Measurements from ENCODE around the gene STUB1.
A peak's percentile ranks its signal among the peaks of the same experiment; 100 is the strongest.

Gene STUB1

DNA sequence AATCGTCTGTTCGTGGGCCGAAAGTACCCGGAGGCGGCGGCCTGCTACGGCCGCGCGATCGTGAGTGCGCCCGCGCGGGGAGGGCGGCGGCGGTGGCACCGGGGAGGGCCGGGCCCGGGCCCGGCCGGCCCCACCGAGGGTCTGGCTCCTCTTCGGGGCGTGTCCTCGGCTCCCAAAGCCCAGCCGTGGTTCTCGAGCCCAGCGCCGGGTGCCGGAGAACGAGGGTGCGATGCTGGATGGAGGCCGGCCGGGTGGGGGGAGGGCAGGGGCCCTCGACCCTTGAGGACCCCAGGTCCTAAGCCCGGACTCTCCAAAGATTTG lies 375 bp downstream of the STUB1 start:
- H3K27me3 ChIP-seq (ENCODE audit: control insufficient read depth, insufficient read depth, low read length, poor library complexity, severe bottlenecking): peaks cover 7% of the 10 kb centered on the region
- peaks cover 15% of the 10 kb centered on the region for H3K36me3 ChIP-seq (ENCODE audit: control insufficient read depth, insufficient read depth, low read length)
- WGBS, 2 experiments: 1% methylated on average over 38 of the region's 38 CpGs
- no peaks in the 10 kb centered on the region for H3K9me3 ChIP-seq (ENCODE audit: control insufficient read depth, low read length)
- peak overlapping the region; percentile 77 for H3K4me3 ChIP-seq (ENCODE audit: insufficient read depth, low read depth, low read length)
- peaks cover 13% of the 10 kb centered on the region for H3K4me1 ChIP-seq (ENCODE audit: control insufficient read depth, insufficient read depth, low read length)
- H3K27ac ChIP-seq (ENCODE audit: insufficient read depth, low read depth, low read length, poor library complexity, severe bottlenecking): peak overlapping the region; percentile 60

DNA sequence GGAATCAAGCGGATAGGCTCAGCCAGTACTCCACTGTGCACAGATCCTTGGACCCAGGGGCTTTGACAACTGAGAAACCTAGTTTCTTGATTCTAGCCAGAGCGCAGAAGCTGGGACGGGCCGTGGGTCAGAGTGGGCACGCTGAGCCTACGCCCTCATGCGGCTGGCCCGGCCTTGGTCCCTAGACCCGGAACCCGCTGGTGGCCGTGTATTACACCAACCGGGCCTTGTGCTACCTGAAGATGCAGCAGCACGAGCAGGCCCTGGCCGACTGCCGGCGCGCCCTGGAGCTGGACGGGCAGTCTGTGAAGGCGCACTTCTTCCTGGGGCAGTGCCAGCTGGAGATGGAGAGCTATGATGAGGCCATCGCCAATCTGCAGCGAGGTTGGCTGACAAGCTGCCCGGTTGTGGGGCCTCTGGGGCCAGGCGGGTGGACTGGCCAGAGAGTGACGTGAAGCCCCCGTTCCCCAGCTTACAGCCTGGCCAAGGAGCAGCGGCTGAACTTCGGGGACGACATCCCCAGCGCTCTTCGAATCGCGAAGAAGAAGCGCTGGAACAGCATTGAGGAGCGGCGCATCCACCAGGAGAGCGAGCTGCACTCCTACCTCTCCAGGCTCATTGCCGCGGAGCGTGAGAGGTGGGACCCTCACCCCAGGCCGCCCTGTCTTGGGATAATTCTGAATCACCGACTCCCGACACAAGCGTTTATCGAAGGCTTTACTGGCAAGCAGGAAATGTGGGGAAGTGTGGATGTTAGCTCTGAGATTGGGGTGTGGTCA lies 946 bp downstream of the STUB1 start:
- 66 to 67% methylated on average over 44 of the region's 44 CpGs for WGBS, 2 experiments
- peak overlapping the region; percentile 77 for H3K4me3 ChIP-seq (ENCODE audit: insufficient read depth, low read depth, low read length)
- peaks cover 15% of the 10 kb centered on the region for H3K36me3 ChIP-seq (ENCODE audit: control insufficient read depth, insufficient read depth, low read length)
- H3K27me3 ChIP-seq (ENCODE audit: control insufficient read depth, insufficient read depth, low read length, poor library complexity, severe bottlenecking): peaks cover under 1% of the 10 kb centered on the region
- no peaks in the 10 kb centered on the region for H3K9me3 ChIP-seq (ENCODE audit: control insufficient read depth, low read length)
- no peak overlapping the region for H3K27ac ChIP-seq (ENCODE audit: insufficient read depth, low read depth, low read length, poor library complexity, severe bottlenecking)
- H3K4me1 ChIP-seq (ENCODE audit: control insufficient read depth, insufficient read depth, low read length): peaks cover 13% of the 10 kb centered on the region

DNA sequence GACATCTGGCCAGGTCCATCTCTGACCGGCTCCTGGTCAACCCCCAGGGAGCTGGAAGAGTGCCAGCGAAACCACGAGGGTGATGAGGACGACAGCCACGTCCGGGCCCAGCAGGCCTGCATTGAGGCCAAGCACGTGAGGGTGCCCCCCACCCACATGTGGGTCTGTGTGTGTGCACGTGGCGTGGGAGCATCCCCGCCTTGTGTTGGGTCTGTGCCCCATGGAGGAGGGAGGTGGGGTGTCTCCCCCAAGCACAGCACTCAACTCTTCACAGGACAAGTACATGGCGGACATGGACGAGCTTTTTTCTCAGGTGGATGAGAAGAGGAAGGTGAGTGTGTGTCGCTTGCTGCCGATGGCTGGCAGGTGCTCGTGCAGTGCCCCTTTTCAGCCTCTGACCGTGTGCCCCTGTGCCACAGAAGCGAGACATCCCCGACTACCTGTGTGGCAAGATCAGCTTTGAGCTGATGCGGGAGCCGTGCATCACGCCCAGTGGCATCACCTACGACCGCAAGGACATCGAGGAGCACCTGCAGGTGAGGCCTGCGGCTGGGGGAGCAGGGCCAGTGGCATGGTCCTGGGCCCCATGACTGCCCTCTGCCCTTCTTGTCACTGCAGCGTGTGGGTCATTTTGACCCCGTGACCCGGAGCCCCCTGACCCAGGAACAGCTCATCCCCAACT lies 1.7 kb downstream of the STUB1 start:
- Histone ChIP-seq H3K27me3 (ENCODE audit: control insufficient read depth, insufficient read depth, low read length, poor library complexity, severe bottlenecking) (no peaks in the 10 kb centered on the region), H3K4me3 (ENCODE audit: insufficient read depth, low read depth, low read length) (no peak overlapping the region), H3K27ac (ENCODE audit: insufficient read depth, low read depth, low read length, poor library complexity, severe bottlenecking) (no peak overlapping the region), H3K36me3 (ENCODE audit: control insufficient read depth, insufficient read depth, low read length) (peaks cover 15% of the 10 kb centered on the region), H3K4me1 (ENCODE audit: control insufficient read depth, insufficient read depth, low read length) (peaks cover 13% of the 10 kb centered on the region), H3K9me3 (ENCODE audit: control insufficient read depth, low read length) (no peaks in the 10 kb centered on the region)
- 95 to 97% methylated on average over 28 of the region's 28 CpGs for WGBS, 2 experiments

DNA sequence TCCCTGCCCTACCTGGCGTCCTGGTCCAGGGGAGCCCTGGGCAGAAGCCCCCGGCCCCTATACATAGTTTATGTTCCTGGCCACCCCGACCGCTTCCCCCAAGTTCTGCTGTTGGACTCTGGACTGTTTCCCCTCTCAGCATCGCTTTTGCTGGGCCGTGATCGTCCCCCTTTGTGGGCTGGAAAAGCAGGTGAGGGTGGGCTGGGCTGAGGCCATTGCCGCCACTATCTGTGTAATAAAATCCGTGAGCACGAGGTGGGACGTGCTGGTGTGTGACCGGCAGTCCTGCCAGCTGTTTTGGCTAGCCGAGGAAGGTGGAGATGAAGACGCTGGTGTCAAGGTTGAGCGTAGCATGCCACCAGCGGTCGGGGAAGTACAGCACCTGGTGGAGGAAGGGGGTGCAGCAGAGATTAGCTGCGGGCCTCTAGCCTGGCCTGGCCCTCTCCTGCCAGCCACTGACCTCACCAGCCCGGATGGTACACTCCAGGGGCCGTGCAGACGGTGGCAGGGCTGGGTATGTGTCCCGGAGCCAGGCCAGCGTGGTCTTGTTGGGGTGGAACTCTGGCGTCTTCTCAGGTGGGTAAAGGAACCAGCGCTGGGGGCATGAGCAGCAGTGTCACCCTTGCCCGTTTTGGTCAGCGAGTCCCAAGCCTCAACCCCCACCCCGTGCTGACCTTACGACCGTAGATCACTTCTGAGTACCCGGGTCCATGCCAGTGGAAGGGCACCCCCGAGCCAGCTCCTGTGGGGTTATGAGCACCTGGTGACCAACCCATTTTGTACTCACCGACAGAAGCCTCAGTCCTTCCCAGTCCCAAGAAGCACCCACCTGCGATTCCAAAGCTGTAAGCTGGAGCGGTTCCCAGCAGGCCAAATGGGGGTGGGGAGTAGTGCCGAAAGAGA lies 2.5 kb downstream of the STUB1 start:
- 93% methylated on average over 36 of the region's 36 CpGs for WGBS, 2 experiments
- Histone ChIP-seq H3K4me3 (ENCODE audit: insufficient read depth, low read depth, low read length) (peak overlapping the region; percentile 73), H3K4me1 (ENCODE audit: control insufficient read depth, insufficient read depth, low read length) (peaks cover 13% of the 10 kb centered on the region), H3K9me3 (ENCODE audit: control insufficient read depth, low read length) (no peaks in the 10 kb centered on the region), H3K27me3 (ENCODE audit: control insufficient read depth, insufficient read depth, low read length, poor library complexity, severe bottlenecking) (no peaks in the 10 kb centered on the region), H3K27ac (ENCODE audit: insufficient read depth, low read depth, low read length, poor library complexity, severe bottlenecking) (no peak overlapping the region), H3K36me3 (ENCODE audit: control insufficient read depth, insufficient read depth, low read length) (peaks cover 19% of the 10 kb centered on the region)

DNA sequence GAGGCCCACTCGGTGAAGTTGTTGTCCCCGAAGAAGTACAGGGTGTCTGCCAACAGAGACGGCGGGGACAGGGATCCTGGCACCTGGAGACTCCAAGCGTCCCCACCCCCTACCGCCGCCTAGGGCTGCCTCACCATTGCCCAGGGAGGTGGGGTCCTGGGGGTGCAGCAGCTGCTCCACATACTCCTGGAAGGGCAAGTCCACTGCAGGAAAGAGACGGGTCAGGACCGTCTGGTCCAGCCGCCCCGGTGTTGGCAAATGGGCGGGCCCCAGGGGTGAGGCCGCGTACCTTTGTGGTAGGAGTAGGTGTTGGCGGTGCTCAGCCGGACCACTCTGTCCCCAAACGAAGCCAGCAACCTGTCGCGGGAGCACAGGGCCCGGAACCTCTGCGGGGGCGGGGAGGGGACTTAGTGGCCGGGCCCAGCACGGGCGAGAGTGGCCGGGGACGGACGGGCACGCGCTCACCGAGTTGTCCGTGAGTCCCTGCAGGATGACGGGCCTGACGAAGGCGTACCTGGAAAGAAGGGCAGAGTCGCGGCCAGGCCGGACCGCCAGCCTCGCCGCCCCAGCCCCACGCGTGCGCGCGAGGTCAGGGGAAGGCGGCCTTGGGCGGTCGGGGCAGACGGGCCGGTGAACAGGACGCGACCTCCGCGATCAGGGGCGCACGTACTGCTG lies 3.3 kb downstream of the STUB1 start:
- H3K4me1 ChIP-seq (ENCODE audit: control insufficient read depth, insufficient read depth, low read length): peaks cover 13% of the 10 kb centered on the region
- 19% methylated on average over 57 of the region's 57 CpGs for WGBS, 2 experiments

DNA sequence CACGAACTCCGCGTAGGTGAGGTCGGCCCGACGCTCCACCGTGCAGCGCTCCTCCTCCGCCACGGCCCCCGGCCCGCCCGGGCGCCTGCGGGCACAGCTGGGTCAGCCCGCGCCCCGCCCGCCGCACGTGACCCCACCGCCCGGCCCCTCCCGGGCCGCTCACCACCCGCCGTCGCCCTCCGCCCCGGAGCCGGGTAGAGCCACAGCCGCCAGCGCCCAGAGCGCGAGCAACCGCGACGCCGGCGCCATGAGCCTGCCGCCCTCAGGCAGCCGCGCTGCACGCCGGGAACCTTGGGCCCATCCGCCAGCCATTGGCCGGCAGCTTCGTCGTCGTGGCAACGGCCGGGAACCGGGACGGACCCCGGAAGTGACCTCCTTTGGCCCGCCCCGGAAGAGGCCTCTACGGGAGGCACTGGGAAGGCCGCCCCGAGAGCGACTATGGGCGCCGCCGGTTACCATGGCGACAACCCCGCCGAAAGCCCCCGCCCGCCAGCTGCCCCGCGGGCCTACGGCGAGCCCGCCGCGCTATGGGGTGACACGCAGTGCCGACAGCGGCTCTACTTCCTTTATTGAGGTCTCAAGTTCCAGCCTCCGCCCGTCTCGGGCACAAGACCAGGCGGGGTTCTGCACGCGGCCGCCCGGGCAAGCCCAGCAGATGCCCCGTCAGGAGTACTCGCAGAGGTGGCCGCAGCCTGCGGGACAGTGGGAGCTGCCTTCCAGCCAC lies 4.0 kb downstream of the STUB1 start, which contains the start of gene JMJD8:
JMJD8 (minus strand) TSS at position 264 of the 724 bp plus-strand sequence; CDS start at position 249, 15 bp downstream.
- Histone ChIP-seq H3K27ac (ENCODE audit: insufficient read depth, low read depth, low read length, poor library complexity, severe bottlenecking) (peak within 1 kb of the TSS; percentile 44), H3K36me3 (ENCODE audit: control insufficient read depth, insufficient read depth, low read length) (peaks cover 23% of the 10 kb centered on the region), H3K27me3 (ENCODE audit: control insufficient read depth, insufficient read depth, low read length, poor library complexity, severe bottlenecking) (no peaks in the 10 kb centered on the region), H3K4me3 (ENCODE audit: insufficient read depth, low read depth, low read length) (peak within 1 kb of the TSS; percentile 73), H3K4me1 (ENCODE audit: control insufficient read depth, insufficient read depth, low read length) (peaks cover 17% of the 10 kb centered on the region), H3K9me3 (ENCODE audit: control insufficient read depth, low read length) (no peaks in the 10 kb centered on the region)
- 10 to 11% methylated on average over 91 of the region's 91 CpGs for WGBS, 2 experiments

More for the DNA sequence above, 3.3 kb downstream of the STUB1 start:
- Histone ChIP-seq H3K9me3 (ENCODE audit: control insufficient read depth, low read length) (no peaks in the 10 kb centered on the region), H3K36me3 (ENCODE audit: control insufficient read depth, insufficient read depth, low read length) (peaks cover 23% of the 10 kb centered on the region), H3K4me3 (ENCODE audit: insufficient read depth, low read depth, low read length) (peak overlapping the region; percentile 73), H3K27me3 (ENCODE audit: control insufficient read depth, insufficient read depth, low read length, poor library complexity, severe bottlenecking) (no peaks in the 10 kb centered on the region), H3K27ac (ENCODE audit: insufficient read depth, low read depth, low read length, poor library complexity, severe bottlenecking) (peak overlapping the region; percentile 36)

DNA sequence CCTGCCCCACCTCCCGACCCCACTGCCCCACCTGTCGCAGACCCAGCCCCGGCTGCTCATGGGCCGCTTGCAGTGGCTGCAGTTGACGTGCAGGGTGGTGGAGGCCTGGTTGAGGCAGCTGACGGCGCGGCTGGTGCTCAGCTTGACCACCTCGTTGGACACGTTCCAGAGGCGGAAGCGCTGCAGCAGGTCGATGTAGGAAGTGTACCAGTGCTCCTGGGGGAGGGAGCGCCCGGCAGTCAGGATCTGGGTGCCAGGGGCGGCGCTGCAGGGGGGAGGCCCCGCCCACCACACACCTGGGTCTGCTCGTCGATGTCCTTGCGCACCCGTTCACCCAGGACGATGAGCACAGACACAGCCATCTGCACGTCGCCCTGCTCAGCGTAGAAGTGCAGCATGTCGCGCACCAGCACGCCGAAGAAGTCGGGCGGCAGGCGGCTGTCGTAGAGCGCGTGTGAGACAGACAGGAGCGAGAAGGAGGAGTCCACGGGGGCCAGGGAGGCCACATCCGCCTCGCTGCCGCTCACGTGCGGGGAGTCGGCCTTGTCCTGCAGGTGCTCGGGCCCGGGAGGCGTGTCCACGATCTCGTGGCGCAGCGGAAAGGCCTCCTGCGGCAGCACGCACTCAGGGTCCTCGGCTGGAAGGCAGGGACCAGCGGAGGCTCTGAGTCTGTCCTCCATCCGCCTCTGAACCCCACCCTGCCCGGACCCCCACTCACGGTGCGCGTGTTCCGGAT lies 4.9 kb downstream of the STUB1 start:
- Histone ChIP-seq H3K36me3 (ENCODE audit: control insufficient read depth, insufficient read depth, low read length) (peaks cover 23% of the 10 kb centered on the region), H3K4me1 (ENCODE audit: control insufficient read depth, insufficient read depth, low read length) (peaks cover 21% of the 10 kb centered on the region), H3K27me3 (ENCODE audit: control insufficient read depth, insufficient read depth, low read length, poor library complexity, severe bottlenecking) (no peaks in the 10 kb centered on the region), H3K9me3 (ENCODE audit: control insufficient read depth, low read length) (no peaks in the 10 kb centered on the region), H3K4me3 (ENCODE audit: insufficient read depth, low read depth, low read length) (no peak overlapping the region), H3K27ac (ENCODE audit: insufficient read depth, low read depth, low read length, poor library complexity, severe bottlenecking) (no peak overlapping the region)
- WGBS, 2 experiments: 95 to 96% methylated on average over 61 of the region's 61 CpGs

DNA sequence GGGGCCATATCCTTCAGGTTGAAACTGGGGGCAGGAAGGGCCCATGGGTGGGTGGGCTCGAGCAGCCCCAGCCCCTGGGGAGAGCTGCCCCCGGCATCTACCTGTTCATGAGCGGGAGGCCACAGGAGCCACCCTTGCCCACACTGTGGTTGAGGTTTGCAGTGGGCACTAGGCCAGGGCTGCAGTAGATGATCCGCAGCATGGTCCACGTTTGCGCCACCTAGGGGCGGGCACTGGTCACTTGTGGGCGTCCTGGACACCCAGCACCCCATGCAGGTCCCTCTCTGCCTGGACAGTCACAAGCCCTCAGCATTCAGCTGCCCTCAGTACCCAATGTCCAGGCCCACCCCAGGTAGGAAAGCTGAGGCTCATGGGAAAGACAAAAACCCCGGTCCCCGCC lies 5.8 kb downstream of the STUB1 start:
- Histone ChIP-seq H3K4me3 (ENCODE audit: insufficient read depth, low read depth, low read length) (no peak overlapping the region), H3K36me3 (ENCODE audit: control insufficient read depth, insufficient read depth, low read length) (peaks cover 23% of the 10 kb centered on the region), H3K9me3 (ENCODE audit: control insufficient read depth, low read length) (no peaks in the 10 kb centered on the region), H3K27me3 (ENCODE audit: control insufficient read depth, insufficient read depth, low read length, poor library complexity, severe bottlenecking) (peaks cover 4% of the 10 kb centered on the region), H3K4me1 (ENCODE audit: control insufficient read depth, insufficient read depth, low read length) (peaks cover 21% of the 10 kb centered on the region), H3K27ac (ENCODE audit: insufficient read depth, low read depth, low read length, poor library complexity, severe bottlenecking) (no peak overlapping the region)
- WGBS, 2 experiments: 82 to 85% methylated on average over 10 of the region's 10 CpGs

Measured in ectodermal cell (in vitro differentiated cells).